ENCODE measurements around the gene CCBE1. TPM values are rescaled to one million over a fixed set of nuclear protein-coding genes. Genes with fewer than 3 reads are reported as not detected.

Gene CCBE1
- total RNA-seq, 1 experiment from 2014 or later, result 6.5 TPM

GRCh38 chr18:59454909-59455727 lies 242.1 kb downstream of the CCBE1 start:
- DNase-seq (ENCODE audit: low read depth), result no peak

- DNase-seq (ENCODE audit: low read depth), result no peak
These were observed 243.7 kb downstream of the CCBE1 start for GRCh38 chr18:59453468-59453961.

GRCh38 chr18:59451963-59452362 lies 245.3 kb downstream of the CCBE1 start:
- DNase-seq (ENCODE audit: low read depth), result no peak

GRCh38 chr18:59451073-59451472 lies 246.2 kb downstream of the CCBE1 start:
- no peak for DNase-seq (ENCODE audit: low read depth)

- no peak for DNase-seq (ENCODE audit: low read depth)
These were observed 248.7 kb downstream of the CCBE1 start for GRCh38 chr18:59448546-59448945.

- DNase-seq (ENCODE audit: low read depth), result no peak
These were observed 251.2 kb downstream of the CCBE1 start for GRCh38 chr18:59446012-59446411.

GRCh38 chr18:59437851-59438569 lies 259.2 kb downstream of the CCBE1 start:
- DNase-seq (ENCODE audit: low read depth), result no peak

- no peak for DNase-seq (ENCODE audit: low read depth)
These were observed 264.2 kb downstream of the CCBE1 start for GRCh38 chr18:59432803-59433597.

GRCh38 chr18:59431131-59431530 lies 266.1 kb downstream of the CCBE1 start:
- no peak for DNase-seq (ENCODE audit: low read depth)

GRCh38 chr18:59429608-59430007 lies 267.6 kb downstream of the CCBE1 start:
- DNase-seq (ENCODE audit: low read depth), result no peak

- DNase-seq (ENCODE audit: low read depth), result no peak
These were observed 269.2 kb downstream of the CCBE1 start for GRCh38 chr18:59428018-59428417.

GRCh38 chr18:59426855-59427254 lies 270.4 kb downstream of the CCBE1 start:
- no peak for DNase-seq (ENCODE audit: low read depth)

- no peak for DNase-seq (ENCODE audit: low read depth)
These were observed 274.0 kb downstream of the CCBE1 start for GRCh38 chr18:59423259-59423658.

GRCh38 chr18:59420244-59420643 lies 277.0 kb downstream of the CCBE1 start:
- no peak for DNase-seq (ENCODE audit: low read depth)

- DNase-seq (ENCODE audit: low read depth), result no peak
These were observed 277.8 kb downstream of the CCBE1 start for GRCh38 chr18:59419386-59419785.

GRCh38 chr18:59416818-59417217 lies 280.4 kb downstream of the CCBE1 start:
- DNase-seq (ENCODE audit: low read depth), result no peak

GRCh38 chr18:59414111-59414653 lies 283.0 kb downstream of the CCBE1 start:
- no peak for DNase-seq (ENCODE audit: low read depth)

GRCh38 chr18:59402432-59403090 lies 294.7 kb downstream of the CCBE1 start:
- DNase-seq (ENCODE audit: low read depth), result peak; percentile 85

GRCh38 chr18:59400407-59400806 lies 296.8 kb downstream of the CCBE1 start:
- DNase-seq (ENCODE audit: low read depth), result no peak

- DNase-seq (ENCODE audit: low read depth), result no peak
These were observed 301.7 kb downstream of the CCBE1 start for GRCh38 chr18:59395226-59396175.
